Upper lobe of right lung (tissue), 1 donor: ENCODE data around the gene TRAF3IP3. TPM values are rescaled to one million over a fixed set of nuclear protein-coding genes. Genes with fewer than 3 reads are reported as not detected.

Experiments
- ATAC-seq: fragments of 200-7000 bp; cut with Tn5 transposase; one replicate; pipeline ENCODE4 v1.9.1; 2020; ENCODE audit warnings: mild to moderate bottlenecking, moderate library complexity
- DNase-seq: peaks from one replicate; pipeline ENCODE4 v3.0.0-alpha.2; 2020
- H3K27ac ChIP-seq: fragments of 200-600 bp; one replicate; pipeline ENCODE4 v1.8.0; 2022
- H3K27me3 ChIP-seq: fragments of 200-600 bp; one replicate; pipeline ENCODE4 v1.8.0; 2022; ENCODE audit warnings: mild to moderate bottlenecking
- H3K36me3 ChIP-seq: fragments of 200-600 bp; one replicate; pipeline ENCODE4 v1.8.0; 2022
- H3K4me1 ChIP-seq: fragments of 200-600 bp; one replicate; pipeline ENCODE4 v1.8.0; 2022
- H3K4me3 ChIP-seq: fragments of 200-600 bp; one replicate; pipeline ENCODE4 v1.8.0; 2022; ENCODE audit warnings: mild to moderate bottlenecking
- H3K9me3 ChIP-seq: fragments of 200-600 bp; one replicate; pipeline ENCODE4 v1.8.0; 2022
- intact Hi-C: fragments of 100-400 bp; cut with DNase I; formaldehyde crosslinking; loops from one replicate; pipeline ENCODE4 v1.11.0; 2022
- total RNA-seq: library from RNA; stranded (reverse); fragmentation: NEBNext Ultra II Directional; extraction: Animal tissue kit (Norgen Biotek cat#: 25700); gene quantifications from one replicate; pipeline ENCODE4 v1.2.1, GENCODE V29; 2021
- TF ChIP-seq, protein P1 (sequence below): fragments of 200-600 bp; IDR thresholded peaks from one replicate; pipeline ENCODE4 v1.8.0; 2022; ENCODE audit warnings: antibody characterized with exemption
- donor health status: DM: no; HTN: yes; CAD: no; lungs with severe emphysema.

Gene TRAF3IP3
- total RNA-seq, 1 donor from 2014 or later = 12.4 TPM

DNA sequence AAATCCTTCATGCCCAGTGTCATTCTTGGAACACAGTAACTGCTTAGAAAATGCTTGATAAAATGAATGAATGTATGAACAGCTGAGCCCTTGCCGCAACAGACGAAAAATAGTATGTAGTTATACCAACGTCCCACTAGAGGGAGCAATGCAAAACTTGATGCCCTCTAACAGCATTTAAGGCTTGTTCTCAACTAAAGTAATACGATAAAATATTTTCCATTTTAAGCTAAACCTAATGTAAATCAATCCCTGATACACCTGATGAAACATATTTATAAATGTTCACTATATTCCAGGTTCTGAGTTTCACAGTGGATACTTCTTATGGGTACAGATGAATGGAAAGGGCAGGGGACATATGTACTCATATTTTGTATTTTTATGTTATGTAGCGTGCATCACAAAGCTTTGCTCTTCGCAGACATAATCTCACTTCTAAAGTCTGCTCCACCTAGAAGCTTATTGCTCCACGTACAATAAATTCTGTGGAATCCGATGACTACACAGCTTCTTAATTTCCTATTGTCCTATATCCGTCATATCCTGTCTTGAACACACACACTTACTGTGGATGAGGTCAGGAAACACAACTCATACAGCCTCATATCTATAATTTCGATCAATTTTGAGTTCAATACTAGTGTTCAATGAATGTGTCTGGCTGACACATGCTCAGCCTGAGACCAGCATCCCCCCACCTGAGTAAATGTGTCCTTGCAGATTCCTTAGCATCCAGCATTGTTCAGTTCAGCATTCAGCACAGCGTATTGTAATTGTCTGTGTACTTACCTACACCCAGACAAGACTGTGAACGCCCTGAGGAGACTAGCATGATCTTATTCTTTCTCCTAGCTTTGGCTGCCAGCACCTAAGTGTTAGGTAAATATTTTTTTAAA, 67.5 kb downstream of the TRAF3IP3 start:
- ATAC-seq = peak; percentile 50
- TF ChIP-seq, protein P1, sequence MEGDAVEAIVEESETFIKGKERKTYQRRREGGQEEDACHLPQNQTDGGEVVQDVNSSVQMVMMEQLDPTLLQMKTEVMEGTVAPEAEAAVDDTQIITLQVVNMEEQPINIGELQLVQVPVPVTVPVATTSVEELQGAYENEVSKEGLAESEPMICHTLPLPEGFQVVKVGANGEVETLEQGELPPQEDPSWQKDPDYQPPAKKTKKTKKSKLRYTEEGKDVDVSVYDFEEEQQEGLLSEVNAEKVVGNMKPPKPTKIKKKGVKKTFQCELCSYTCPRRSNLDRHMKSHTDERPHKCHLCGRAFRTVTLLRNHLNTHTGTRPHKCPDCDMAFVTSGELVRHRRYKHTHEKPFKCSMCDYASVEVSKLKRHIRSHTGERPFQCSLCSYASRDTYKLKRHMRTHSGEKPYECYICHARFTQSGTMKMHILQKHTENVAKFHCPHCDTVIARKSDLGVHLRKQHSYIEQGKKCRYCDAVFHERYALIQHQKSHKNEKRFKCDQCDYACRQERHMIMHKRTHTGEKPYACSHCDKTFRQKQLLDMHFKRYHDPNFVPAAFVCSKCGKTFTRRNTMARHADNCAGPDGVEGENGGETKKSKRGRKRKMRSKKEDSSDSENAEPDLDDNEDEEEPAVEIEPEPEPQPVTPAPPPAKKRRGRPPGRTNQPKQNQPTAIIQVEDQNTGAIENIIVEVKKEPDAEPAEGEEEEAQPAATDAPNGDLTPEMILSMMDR = peak; percentile 76
- Histone ChIP-seq H3K9me3 (no peaks in the 10 kb centered on the region), H3K27me3 (peaks cover 20% of the 10 kb centered on the region), H3K27ac (no peak overlapping the region), H3K36me3 (no peaks in the 10 kb centered on the region), H3K4me1 (no peaks in the 10 kb centered on the region), H3K4me3 (no peak overlapping the region)
- DNase-seq = no peak
- intact Hi-C loops = no loop called here

DNA sequence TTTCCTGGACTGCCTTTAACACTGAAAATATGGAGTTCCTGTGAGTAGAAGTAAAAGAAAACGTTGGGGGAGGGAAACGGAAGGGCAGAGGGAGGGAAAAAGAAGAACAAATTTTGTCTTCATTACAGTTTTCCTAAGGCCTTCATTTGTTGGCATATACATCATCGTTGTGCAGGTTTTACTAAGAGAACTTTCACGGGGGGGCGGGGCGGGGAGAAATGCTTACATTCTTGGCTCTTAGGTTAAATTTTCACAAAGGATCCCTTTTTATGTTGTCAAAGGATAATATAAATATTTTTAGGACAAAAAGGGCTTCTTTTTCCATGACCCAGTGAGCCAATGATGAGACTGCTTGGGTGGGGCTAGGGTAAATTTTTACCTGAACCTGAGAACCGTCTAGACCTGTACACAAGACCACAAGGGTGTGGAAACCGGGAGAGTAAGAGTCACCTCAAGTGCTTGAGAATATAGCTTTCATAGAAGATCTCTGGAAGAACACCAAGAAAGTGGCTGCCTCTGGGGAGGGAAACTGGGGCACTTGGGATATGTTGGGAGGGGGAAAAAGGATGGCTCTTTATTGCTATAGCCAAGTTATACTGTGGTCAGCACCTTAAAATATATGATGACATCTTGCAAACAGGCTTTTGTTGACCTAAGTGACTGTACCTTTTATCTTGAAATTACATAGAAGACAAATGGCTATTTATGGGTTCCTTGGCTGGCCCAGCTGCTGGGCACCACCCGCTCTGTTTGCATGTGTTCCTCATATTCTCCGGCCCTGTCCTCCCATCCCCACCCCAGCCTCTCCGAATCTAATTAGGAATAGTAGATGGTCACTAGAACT, 70.0 kb downstream of the TRAF3IP3 start:
- intact Hi-C loops = no loop called here
- peaks cover 12% of the 10 kb centered on the region for H3K27me3 ChIP-seq
- H3K9me3 ChIP-seq = no peaks in the 10 kb centered on the region
- TF ChIP-seq, protein P1 = no peak
- no peak overlapping the region for H3K4me3 ChIP-seq
- no peak for ATAC-seq
- DNase-seq = no peak
- peaks cover 2% of the 10 kb centered on the region for H3K36me3 ChIP-seq
- no peak overlapping the region for H3K27ac ChIP-seq
- peaks cover 6% of the 10 kb centered on the region for H3K4me1 ChIP-seq

DNA sequence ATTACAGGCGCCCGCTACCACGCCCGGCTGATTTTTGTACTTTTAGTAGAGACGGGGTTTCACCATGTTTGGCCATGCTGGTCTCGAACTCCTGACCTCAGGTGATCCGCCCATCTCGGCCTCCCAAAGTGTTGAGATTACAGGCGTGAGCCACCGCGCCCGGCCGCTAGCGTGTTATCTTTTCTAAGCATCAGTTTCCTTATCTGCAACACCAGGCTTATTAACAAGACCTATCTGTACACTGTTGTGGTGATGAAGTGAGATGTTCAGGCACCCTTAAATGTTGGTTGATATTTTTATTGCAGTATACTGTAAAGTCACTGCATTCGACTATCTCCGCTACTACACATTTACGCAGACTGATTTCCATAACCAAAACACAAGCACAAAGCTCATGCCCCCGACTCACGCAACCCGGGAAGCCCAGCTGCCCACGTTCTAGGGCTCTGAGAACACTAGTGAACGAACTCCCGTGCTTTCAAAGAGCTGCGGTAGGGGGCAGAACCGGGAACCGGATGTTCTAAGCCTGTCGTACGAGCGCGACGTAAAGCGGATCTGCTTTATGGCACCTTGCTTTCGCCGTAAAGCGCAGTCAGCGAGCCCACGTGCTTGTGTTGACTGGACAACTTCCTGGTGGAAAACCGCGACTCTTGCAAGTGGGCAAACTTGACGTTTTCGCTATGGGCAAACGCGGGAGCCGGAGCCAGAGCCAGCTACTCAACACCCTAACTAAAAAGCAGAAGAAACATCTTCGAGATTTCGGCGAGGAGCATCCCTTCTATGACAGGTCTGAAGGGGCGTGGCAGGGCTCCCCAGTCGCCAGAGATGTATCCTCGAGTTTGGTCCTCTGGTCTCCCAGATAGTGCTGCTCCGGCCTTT, 71.8 kb downstream of the TRAF3IP3 start, which contains the start of gene UTP25:
Gene UTP25 (plus strand): TSS at position 589 of the 879 bp plus-strand sequence. CDS start 92 bp downstream, at position 681.
- no peaks in the 10 kb centered on the region for H3K9me3 ChIP-seq
- intact Hi-C loops = no loop called here
- peaks cover 6% of the 10 kb centered on the region for H3K4me1 ChIP-seq
- peak; percentile 99 for ATAC-seq
- peaks cover 20% of the 10 kb centered on the region for H3K36me3 ChIP-seq
- H3K4me3 ChIP-seq = peak within 1 kb of the TSS; percentile 91
- DNase-seq = peak; percentile 94
- no peaks in the 10 kb centered on the region for H3K27me3 ChIP-seq
- peak within 1 kb of the TSS; percentile 77 for H3K27ac ChIP-seq
- TF ChIP-seq, protein P1 = peak; percentile 67

DNA sequence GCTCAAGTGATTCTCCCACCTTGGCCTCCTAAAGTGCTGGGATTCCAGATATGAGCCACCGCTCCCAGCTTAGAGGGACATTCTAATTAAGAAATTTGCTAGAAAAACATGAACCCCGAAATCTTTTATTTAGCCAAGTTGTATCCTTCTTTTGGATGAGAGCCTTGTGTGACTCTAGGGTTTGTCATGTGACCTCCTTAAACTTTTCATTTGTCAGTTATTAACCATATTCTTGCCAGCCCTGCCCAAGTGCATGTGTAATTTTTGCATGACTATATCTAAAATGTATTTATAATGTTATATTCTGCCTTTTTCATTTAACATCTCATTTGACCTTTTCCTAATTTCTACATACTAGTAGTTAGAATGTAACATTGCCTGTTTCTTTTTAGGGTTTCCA, 73.9 kb downstream of the TRAF3IP3 start:
- Histone ChIP-seq H3K27ac (no peak overlapping the region), H3K4me3 (no peak overlapping the region), H3K9me3 (no peaks in the 10 kb centered on the region), H3K36me3 (peaks cover 41% of the 10 kb centered on the region), H3K27me3 (no peaks in the 10 kb centered on the region), H3K4me1 (peaks cover 6% of the 10 kb centered on the region)
- DNase-seq (no peak), ATAC-seq (no peak)
- TF ChIP-seq, protein P1 = no peak
- intact Hi-C loops = no loop called here

DNA sequence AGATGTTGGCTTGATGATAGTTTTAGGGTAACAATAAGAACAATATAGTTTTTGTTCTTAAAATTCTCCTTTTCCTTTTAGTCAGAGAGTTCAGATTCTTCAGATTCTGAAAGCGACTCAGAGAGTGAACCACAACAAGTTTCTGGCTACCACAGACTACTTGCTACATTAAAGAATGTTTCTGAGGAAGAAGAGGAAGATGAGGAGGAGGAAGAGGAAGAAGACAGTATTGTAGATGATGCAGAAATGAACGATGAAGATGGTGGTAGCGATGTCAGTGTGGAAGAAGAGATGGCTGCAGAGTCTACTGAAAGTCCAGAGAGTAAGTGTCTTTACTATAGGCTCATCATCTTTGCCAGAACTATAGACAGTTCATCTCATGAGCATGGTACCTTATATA, 74.9 kb downstream of the TRAF3IP3 start:
- ATAC-seq = no peak
- peaks cover 6% of the 10 kb centered on the region for H3K4me1 ChIP-seq
- peaks cover 51% of the 10 kb centered on the region for H3K36me3 ChIP-seq
- no peak overlapping the region for H3K4me3 ChIP-seq
- H3K9me3 ChIP-seq = no peaks in the 10 kb centered on the region
- H3K27me3 ChIP-seq = no peaks in the 10 kb centered on the region
- TF ChIP-seq, protein P1 = no peak
- DNase-seq = no peak
- intact Hi-C loops = no loop called here
- H3K27ac ChIP-seq = no peak overlapping the region
